ENCODE results near the gene DNAH2.

DNA sequence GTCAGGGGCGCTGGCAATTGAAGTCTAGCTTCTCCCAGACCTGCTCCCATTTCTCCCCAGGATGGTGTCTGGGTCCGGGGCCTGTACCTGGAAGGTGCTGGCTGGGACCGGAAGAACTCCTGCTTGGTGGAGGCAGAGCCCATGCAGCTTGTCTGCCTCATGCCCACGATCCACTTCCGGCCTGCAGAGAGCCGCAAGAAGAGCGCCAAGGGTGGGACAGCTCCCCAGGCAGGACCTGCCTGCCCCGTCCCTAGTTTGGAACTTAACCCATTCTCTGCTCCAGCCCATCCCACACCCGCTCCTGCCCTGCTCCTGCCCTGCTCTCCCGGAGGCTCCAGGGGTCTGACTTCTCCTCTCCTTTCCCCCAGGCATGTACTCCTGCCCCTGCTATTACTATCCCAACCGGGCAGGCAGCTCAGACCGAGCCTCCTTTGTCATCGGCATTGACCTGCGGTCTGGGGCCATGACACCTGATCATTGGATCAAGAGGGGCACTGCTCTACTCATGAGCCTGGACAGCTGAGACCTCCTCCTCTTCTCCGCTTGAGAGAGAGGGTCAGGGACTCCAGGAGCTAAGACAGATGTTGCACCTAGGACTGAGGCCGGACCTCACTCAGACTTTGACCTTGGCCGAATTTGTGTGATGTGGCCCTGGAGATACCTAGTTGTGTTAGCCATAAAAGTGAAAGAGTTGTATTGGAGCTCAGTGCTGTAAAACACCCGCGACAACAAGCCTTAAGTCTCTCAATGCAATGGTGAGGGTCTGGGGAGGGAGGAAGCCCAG, 115.7 kb downstream of the DNAH2 start:
- no peak for TF ChIP-seq MIER1 (IDR thresholded peaks at IDR 0.05; ENCODE audit: low read depth)
- TF ChIP-seq E2F6 (IDR thresholded peaks at IDR 0.05; ENCODE audit: borderline replicate concordance in 1 of 2, extremely low read depth in 1 of 2, insufficient read depth in 1 of 2, insufficient read length in 1 of 2, low read depth in 1 of 2, low read length in 1 of 2, poor library complexity in 1 of 2, severe bottlenecking in 1 of 2), result no peak
- TF ChIP-seq RFX5 (IDR thresholded peaks at IDR 0.05; ENCODE audit: low read depth, low read length), result no peak
- TF ChIP-seq POLR2A (conservative IDR thresholded peaks at IDR 0.05), result no peak

Measured in K562 (cell line).